ENCODE results near the gene PBX1. TPM values are rescaled to one million over a fixed set of nuclear protein-coding genes. Genes with fewer than 3 reads are reported as not detected.

PBX1 gene
- total RNA-seq, 1 experiment from 2014 or later: 9.8 TPM

- no peak for DNase-seq
Measured at GRCh38 chr1:164645921-164646320, 86.9 kb downstream of the PBX1 start.

GRCh38 chr1:164647211-164647610 lies 88.2 kb downstream of the PBX1 start:
- Histone ChIP-seq H3K9me3 (ENCODE audit: low read length) (no peaks in the 10 kb centered on the region), H3K36me3 (ENCODE audit: low read depth, low read length) (no peaks in the 10 kb centered on the region), H3K4me3 (ENCODE audit: low read length) (no peak overlapping the region), H3K4me1 (ENCODE audit: insufficient read depth, low read length) (peaks cover 25% of the 10 kb centered on the region), H3K4me2 (ENCODE audit: low read length) (no peak overlapping the region), H3K9ac (ENCODE audit: low read length) (no peak overlapping the region), H3K9me2 (replicated peaks; ENCODE audit: low read length) (no peaks in the 10 kb centered on the region), H3F3A (ENCODE audit: low read length, unreplicated experiment) (no peaks in the 10 kb centered on the region), H3K27ac (ENCODE audit: low read length) (no peak overlapping the region), H4K20me1 (ENCODE audit: low read length) (no peaks in the 10 kb centered on the region), H3K79me2 (ENCODE audit: low read length) (no peaks in the 10 kb centered on the region), H3K27me3 (ENCODE audit: low read length) (no peaks in the 10 kb centered on the region), H2AFZ (ENCODE audit: low read length) (no peak overlapping the region)
- ChIA-PET CTCF (no interaction called here), POLR2A (ENCODE audit: unreplicated experiment) (no interaction called here)
- TF ChIP-seq EZH2phosphoT487 (IDR thresholded peaks at IDR 0.05; ENCODE audit: borderline replicate concordance, low read length) (no peak), EZH2 (IDR thresholded peaks at IDR 0.05; ENCODE audit: low read length, unreplicated experiment) (no peak), CTCF (conservative IDR thresholded peaks at IDR 0.05; ENCODE audit: low read depth, low read length) (no peak)
- peak; percentile 23 for ATAC-seq
- no peak for DNase-seq
- no TSS peak for BruUV-seq (replicated peaks)
- intact Hi-C loops (cut with micrococcal nuclease): loop anchor here (5.0 kb wide), 1 partner anchor 60 kb away; no protein-coding TSS in a partner anchor

More at GRCh38 chr1:164645921-164646320, 86.9 kb downstream of the PBX1 start:
- H3K27me3 ChIP-seq (ENCODE audit: low read length): no peaks in the 10 kb centered on the region
- H3K9ac ChIP-seq (ENCODE audit: low read length): no peak overlapping the region
- no peaks in the 10 kb centered on the region for H3K9me2 ChIP-seq (replicated peaks; ENCODE audit: low read length)
- H3K79me2 ChIP-seq (ENCODE audit: low read length): no peaks in the 10 kb centered on the region
- no TSS peak for BruUV-seq (replicated peaks)
- POLR2A ChIA-PET (ENCODE audit: unreplicated experiment): no interaction called here
- H4K20me1 ChIP-seq (ENCODE audit: low read length): no peaks in the 10 kb centered on the region
- H3K4me3 ChIP-seq (ENCODE audit: low read length): no peak overlapping the region
- ATAC-seq: no peak
- no peak overlapping the region for H2AFZ ChIP-seq (ENCODE audit: low read length)
- no peak overlapping the region for H3K4me2 ChIP-seq (ENCODE audit: low read length)
- intact Hi-C loops (cut with micrococcal nuclease): loop anchor here (5.0 kb wide), 1 partner anchor 61 kb away; no protein-coding TSS in a partner anchor
- no peaks in the 10 kb centered on the region for H3K9me3 ChIP-seq (ENCODE audit: low read length)
- no peaks in the 10 kb centered on the region for H3F3A ChIP-seq (ENCODE audit: low read length, unreplicated experiment)
- H3K4me1 ChIP-seq (ENCODE audit: insufficient read depth, low read length): peaks cover 29% of the 10 kb centered on the region
- TF ChIP-seq EZH2 (IDR thresholded peaks at IDR 0.05; ENCODE audit: low read length, unreplicated experiment) (no peak), CTCF (conservative IDR thresholded peaks at IDR 0.05; ENCODE audit: low read depth, low read length) (no peak), EZH2phosphoT487 (IDR thresholded peaks at IDR 0.05; ENCODE audit: borderline replicate concordance, low read length) (no peak)
- CTCF ChIA-PET: no interaction called here
- no peak overlapping the region for H3K27ac ChIP-seq (ENCODE audit: low read length)
- no peaks in the 10 kb centered on the region for H3K36me3 ChIP-seq (ENCODE audit: low read depth, low read length)

- no peaks in the 10 kb centered on the region for H3F3A ChIP-seq (ENCODE audit: low read length, unreplicated experiment)
- peaks cover 25% of the 10 kb centered on the region for H3K4me1 ChIP-seq (ENCODE audit: insufficient read depth, low read length)
- BruUV-seq (replicated peaks): no TSS peak
- H3K79me2 ChIP-seq (ENCODE audit: low read length): no peaks in the 10 kb centered on the region
- no peaks in the 10 kb centered on the region for H4K20me1 ChIP-seq (ENCODE audit: low read length)
- H3K9ac ChIP-seq (ENCODE audit: low read length): no peak overlapping the region
- DNase-seq: peak; percentile 68
- no peaks in the 10 kb centered on the region for H3K36me3 ChIP-seq (ENCODE audit: low read depth, low read length)
- peak overlapping the region; percentile 18 for H3K4me2 ChIP-seq (ENCODE audit: low read length)
- H3K4me3 ChIP-seq (ENCODE audit: low read length): no peak overlapping the region
- no peak overlapping the region for H3K27ac ChIP-seq (ENCODE audit: low read length)
- H2AFZ ChIP-seq (ENCODE audit: low read length): no peak overlapping the region
- H3K9me3 ChIP-seq (ENCODE audit: low read length): no peaks in the 10 kb centered on the region
- ATAC-seq: peak; percentile 53
- ChIA-PET POLR2A (ENCODE audit: unreplicated experiment) (no interaction called here), CTCF (no interaction called here)
- H3K27me3 ChIP-seq (ENCODE audit: low read length): no peaks in the 10 kb centered on the region
- no peaks in the 10 kb centered on the region for H3K9me2 ChIP-seq (replicated peaks; ENCODE audit: low read length)
- intact Hi-C loops (cut with micrococcal nuclease): loop anchor here (5.0 kb wide), 1 partner anchor 59 kb away; no protein-coding TSS in a partner anchor
- TF ChIP-seq EZH2phosphoT487 (IDR thresholded peaks at IDR 0.05; ENCODE audit: borderline replicate concordance, low read length) (no peak), EZH2 (IDR thresholded peaks at IDR 0.05; ENCODE audit: low read length, unreplicated experiment) (no peak), CTCF (conservative IDR thresholded peaks at IDR 0.05; ENCODE audit: low read depth, low read length) (no peak)
Measured at GRCh38 chr1:164648636-164649035, 89.7 kb downstream of the PBX1 start.
